AG04449 (cell line): Measurements from ENCODE around the gene KLF2.

Source experiments
- CTCF ChIA-PET: fragments of 350-600 bp; formaldehyde crosslinking; extraction: SDS; loops from one replicate; lab custom pipeline; 2021; ENCODE audit warnings: antibody characterized with exemption; lab: Yijun Ruan, JAX
- POLR2A ChIA-PET: fragments of 400-600, 350-600 bp; formaldehyde crosslinking; extraction: SDS; loops from one replicate; lab custom pipeline; 2020; ENCODE audit warnings: antibody characterized with exemption, inconsistent platforms; lab: Yijun Ruan, JAX
- DNase-seq: peaks from one replicate; pipeline ENCODE4 v3.0.0-alpha.2; 2010; ENCODE audit warnings: low read depth, low spot score
- H3K4me3 ChIP-seq: 2 replicates; pipeline ENCODE4 v1.5.1; 2011; ENCODE audit warnings: low read depth, mild to moderate bottlenecking, control low read depth, low read length
- TF ChIP-seq, protein P1 (sequence below): IDR thresholded peaks from one replicate; pipeline ENCODE4 v1.5.1; 2011; ENCODE audit warnings: mild to moderate bottlenecking, moderate library complexity, low read length, control low read depth, inconsistent platforms; ENCODE audit not compliant: insufficient read depth; ENCODE audit errors: missing control alignments

Gene KLF2

DNA sequence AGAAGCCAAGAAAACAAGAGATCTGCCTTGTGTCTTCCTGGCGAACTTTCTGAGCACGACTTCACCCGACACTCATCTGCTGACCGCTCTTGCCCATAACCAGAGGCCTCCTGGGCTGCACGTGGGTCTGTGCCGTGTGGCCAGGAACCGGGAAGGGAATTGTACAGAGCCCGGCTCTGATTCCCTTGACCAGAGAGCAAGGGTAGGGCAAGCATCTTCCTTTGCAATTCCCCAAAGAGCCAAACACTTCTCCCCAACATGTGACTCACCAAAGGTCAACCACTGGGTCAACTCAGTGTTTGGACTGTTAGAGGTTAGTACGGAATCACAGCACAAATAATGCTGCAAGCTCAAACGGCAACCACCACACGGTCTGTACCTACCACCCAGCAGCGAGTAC, 48.9 kb downstream of the KLF2 start:
- ChIA-PET POLR2A (interaction anchor here (1.6 kb wide), 1 partner anchor 49 kb away, joined by 3 read pairs; the partner anchor contains the start of gene KLF2), CTCF (interaction anchor here (1.7 to 4.1 kb wide), 5 partner anchors 9 to 127 kb away, joined by 6 to 27 read pairs (median 22); no protein-coding TSS in a partner anchor)

DNA sequence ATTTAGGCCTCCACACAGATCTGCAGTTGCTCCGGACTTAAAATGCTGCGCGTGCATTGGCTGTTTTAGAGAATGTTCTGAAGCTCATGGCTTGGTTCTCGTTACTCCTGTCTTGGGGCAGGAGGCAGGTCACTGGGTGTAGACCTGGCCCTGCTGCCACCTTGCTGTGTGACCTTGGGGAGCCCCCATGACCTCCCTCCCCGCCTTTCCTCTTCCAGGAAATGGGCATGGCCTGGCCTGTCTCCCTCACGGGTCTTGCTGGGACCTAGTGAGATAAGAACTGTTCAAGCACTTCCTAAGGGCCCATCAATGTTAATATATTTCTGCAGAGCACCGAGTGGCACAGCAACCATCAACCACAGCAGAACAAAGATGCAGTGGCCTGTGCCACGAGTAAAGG, 49.4 kb downstream of the KLF2 start:
- ChIA-PET POLR2A (interaction anchor here (1.6 kb wide), 1 partner anchor 49 kb away, joined by 3 read pairs; the partner anchor contains the start of gene KLF2), CTCF (interaction anchor here (1.7 to 4.1 kb wide), 5 partner anchors 9 to 128 kb away, joined by 6 to 27 read pairs (median 22); no protein-coding TSS in a partner anchor)
- no peak overlapping the region for H3K4me3 ChIP-seq
- TF ChIP-seq, protein P1, sequence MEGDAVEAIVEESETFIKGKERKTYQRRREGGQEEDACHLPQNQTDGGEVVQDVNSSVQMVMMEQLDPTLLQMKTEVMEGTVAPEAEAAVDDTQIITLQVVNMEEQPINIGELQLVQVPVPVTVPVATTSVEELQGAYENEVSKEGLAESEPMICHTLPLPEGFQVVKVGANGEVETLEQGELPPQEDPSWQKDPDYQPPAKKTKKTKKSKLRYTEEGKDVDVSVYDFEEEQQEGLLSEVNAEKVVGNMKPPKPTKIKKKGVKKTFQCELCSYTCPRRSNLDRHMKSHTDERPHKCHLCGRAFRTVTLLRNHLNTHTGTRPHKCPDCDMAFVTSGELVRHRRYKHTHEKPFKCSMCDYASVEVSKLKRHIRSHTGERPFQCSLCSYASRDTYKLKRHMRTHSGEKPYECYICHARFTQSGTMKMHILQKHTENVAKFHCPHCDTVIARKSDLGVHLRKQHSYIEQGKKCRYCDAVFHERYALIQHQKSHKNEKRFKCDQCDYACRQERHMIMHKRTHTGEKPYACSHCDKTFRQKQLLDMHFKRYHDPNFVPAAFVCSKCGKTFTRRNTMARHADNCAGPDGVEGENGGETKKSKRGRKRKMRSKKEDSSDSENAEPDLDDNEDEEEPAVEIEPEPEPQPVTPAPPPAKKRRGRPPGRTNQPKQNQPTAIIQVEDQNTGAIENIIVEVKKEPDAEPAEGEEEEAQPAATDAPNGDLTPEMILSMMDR = no peak
- no peak for DNase-seq

More for the DNA sequence above, 48.9 kb downstream of the KLF2 start:
- no peak for DNase-seq
- TF ChIP-seq, protein P1 = no peak
- no peak overlapping the region for H3K4me3 ChIP-seq

DNA sequence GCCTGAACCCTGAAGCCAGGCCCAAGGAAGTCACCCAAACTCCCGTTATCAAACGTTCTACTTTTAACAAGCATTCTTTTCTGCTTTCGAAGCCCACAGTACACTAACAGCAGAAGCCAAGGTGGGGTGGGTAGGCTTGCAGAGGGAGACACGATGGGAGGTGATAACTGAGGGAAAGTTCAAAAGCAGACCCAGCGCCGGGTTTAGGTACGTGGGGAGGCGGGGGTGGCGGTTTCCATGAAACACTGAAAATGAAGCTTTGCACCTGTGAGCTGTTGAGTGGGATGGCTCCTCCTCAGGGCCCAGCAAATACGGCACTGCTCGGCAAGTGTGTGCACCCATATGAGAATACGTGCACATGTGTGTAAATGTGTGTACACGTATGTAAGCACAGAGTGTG, 49.8 kb downstream of the KLF2 start:
- TF ChIP-seq, protein P1 = no peak
- DNase-seq = no peak
- H3K4me3 ChIP-seq = no peak overlapping the region
- POLR2A ChIA-PET = no interaction called here
- CTCF ChIA-PET = interaction anchor here (0.7 to 4.1 kb wide), 4 partner anchors 8 to 128 kb away, joined by 3 to 27 read pairs (median 14); no protein-coding TSS in a partner anchor

DNA sequence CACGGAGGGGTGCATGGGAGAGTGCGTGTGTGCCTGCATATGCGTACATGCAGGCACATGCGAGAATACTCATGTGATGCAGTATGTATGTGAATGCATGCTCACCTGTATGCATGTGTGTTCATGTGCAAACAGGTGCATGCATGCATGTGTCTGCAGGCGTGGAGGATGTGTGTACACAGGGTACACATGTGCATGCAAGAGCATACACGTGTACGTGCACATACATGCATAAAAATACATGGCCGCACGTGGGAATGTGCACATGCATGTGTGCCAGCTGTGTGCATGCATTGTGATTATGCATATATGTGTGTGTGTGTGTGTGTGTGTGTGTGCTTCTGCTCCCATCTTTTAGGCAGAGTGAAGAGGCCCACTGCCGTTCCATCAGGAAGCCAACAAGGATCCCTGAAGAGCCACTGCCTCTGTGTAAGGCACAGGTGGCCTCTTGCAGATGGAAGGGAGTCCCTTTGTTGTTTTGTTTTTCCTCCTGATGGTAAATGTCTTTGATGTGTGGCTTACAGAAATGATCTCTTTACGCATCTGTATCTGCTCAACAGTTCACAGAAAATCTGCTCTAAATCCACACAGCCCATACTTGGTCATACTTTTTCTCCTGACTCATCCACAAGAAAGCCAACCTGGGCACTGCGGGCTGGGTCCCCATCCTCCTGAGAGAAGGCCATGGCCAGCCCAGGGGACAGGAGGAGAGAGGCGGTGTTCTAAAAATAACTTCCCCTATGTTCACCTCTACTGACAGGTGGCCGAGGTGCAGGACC, 50.7 kb downstream of the KLF2 start:
- DNase-seq = no peak
- POLR2A ChIA-PET = no interaction called here
- no peak overlapping the region for H3K4me3 ChIP-seq
- TF ChIP-seq, protein P1 = no peak
- CTCF ChIA-PET = interaction anchor here (0.7 to 3.7 kb wide), 8 partner anchors 7 to 160 kb away, joined by 3 to 30 read pairs (median 6); no protein-coding TSS in a partner anchor

DNA sequence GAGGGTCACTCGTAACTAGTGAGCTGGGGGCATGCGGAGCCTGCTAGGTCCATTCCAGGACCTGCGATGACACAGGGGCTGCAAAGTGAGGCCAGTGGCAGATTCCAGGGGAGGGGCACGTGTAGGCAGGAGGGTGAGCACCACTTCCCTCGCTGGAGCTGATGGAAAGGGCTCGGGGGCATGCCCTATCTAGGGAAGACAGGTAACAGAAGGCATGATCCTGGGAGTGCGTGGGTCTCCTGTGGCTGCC, 51.2 kb downstream of the KLF2 start:
- POLR2A ChIA-PET = no interaction called here

DNA sequence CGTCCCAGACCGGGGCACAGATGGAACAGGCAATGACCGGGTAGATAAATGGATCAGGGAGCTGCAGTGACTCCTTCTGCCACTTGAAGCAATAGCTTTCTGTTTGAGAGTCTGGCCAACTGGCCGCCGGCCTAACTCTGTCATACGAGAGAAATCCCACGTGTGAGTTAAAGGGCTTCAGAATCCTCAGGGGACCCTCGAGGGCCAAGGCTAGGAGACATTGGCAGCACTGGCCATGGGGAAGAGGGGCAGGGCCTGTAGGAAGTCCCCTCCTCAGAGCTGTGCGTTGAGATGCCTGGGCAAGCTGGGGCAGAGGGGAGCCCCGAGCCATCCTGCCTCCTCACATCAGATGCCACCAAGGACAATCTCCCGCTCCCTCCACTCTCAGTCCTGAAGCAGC, 51.6 kb downstream of the KLF2 start:
- TF ChIP-seq, protein P1 = no peak
- H3K4me3 ChIP-seq = no peak overlapping the region
- ChIA-PET POLR2A (no interaction called here), CTCF (interaction anchor here (1.0 to 3.7 kb wide), 9 partner anchors 11 to 335 kb away, joined by 3 to 30 read pairs (median 4); no protein-coding TSS in a partner anchor)
- DNase-seq = no peak

More for the DNA sequence above, 51.2 kb downstream of the KLF2 start:
- H3K4me3 ChIP-seq = no peak overlapping the region
- TF ChIP-seq, protein P1 = no peak
- DNase-seq = no peak
- CTCF ChIA-PET = interaction anchor here (1.1 to 3.7 kb wide), 8 partner anchors 12 to 160 kb away, joined by 3 to 30 read pairs (median 4); no protein-coding TSS in a partner anchor
